Lower leg skin (tissue), 4 donors: ENCODE measurements around the gene ASB13. TPM values are rescaled to one million over a fixed set of nuclear protein-coding genes. Genes with fewer than 3 reads are reported as not detected.

Source experiments
- DNase-seq, 2 donors: peaks; one replicate each; pipeline ENCODE4 v3.0.0-alpha.2; 2019; ENCODE audit warnings: low spot score in 2 of 2
- H3K4me3 ChIP-seq: fragments of 200-600 bp; sonication (generic); 2 replicates; pipeline ENCODE4 v1.5.1; 2017; ENCODE audit warnings: mild to moderate bottlenecking, low read depth; ENCODE audit not compliant: poor library complexity, severe bottlenecking
- CTCF ChIP-seq, 3 donors: fragments of 450-650 bp; IDR thresholded peaks; one replicate each; pipeline ENCODE4 v1.5.1; 2016; ENCODE audit warnings: antibody characterized with exemption in 3 of 3, mild to moderate bottlenecking in 3 of 3, moderate library complexity in 2 of 3
- POLR2A ChIP-seq, 2 donors: fragments of 450-650 bp; IDR thresholded peaks; one replicate each; pipeline ENCODE4 v1.6.1; 2016 to 2017; ENCODE audit warnings: antibody characterized with exemption in 2 of 2, mild to moderate bottlenecking in 1 of 2, moderate library complexity in 1 of 2
- WGBS, 2 donors: methylation state at CpG; one replicate each; pipeline ENCODE4 v1.1.5; 2018; 5-methylcytosine and 5-hydroxymethylcytosine counted together
- intact Hi-C: fragments of 100-400 bp; cut with DNase I; formaldehyde crosslinking; loops from one replicate; pipeline ENCODE4 v1.15.0; 2023; ENCODE audit warnings: low total_unique reads
- total RNA-seq, 4 donors: library from RNA; depleted of rRNA; stranded (reverse); fragments of >200 nt; gene quantifications; one replicate each; pipeline ENCODE4 v1.1.0, GENCODE V29; 2016

ASB13 gene
- total RNA-seq, 4 donors from 2014 or later, result 9.9 to 28.5 (median 18.4) TPM

GRCh38 chr10:5688587-5688986 is 22.2 kb upstream of the ASB13 start:
- DNase-seq, result no peak
- WGBS, 2 donors, result 97 to 99% methylated on average over 3 of the region's 3 CpGs
- TF ChIP-seq POLR2A (IDR thresholded peaks at IDR 0.05) (no peak), CTCF (IDR thresholded peaks at IDR 0.05) (no peak)
- H3K4me3 ChIP-seq, result no peak overlapping the region
- intact Hi-C loops, result loop anchor here (10.0 kb wide), 1 partner anchor 186 kb away; no protein-coding TSS in a partner anchor

GRCh38 chr10:5685764-5686240 is 19.4 kb upstream of the ASB13 start:
- WGBS, 2 donors, result 4 to 9% methylated on average over 10 of the region's 10 CpGs
- no peak for TF ChIP-seq CTCF (IDR thresholded peaks at IDR 0.05)
- no peak for TF ChIP-seq POLR2A (IDR thresholded peaks at IDR 0.05)
- intact Hi-C loops, result loop anchor here (10.0 kb wide), 1 partner anchor 189 kb away; no protein-coding TSS in a partner anchor
- no peak for DNase-seq
- no peak overlapping the region for H3K4me3 ChIP-seq

- TF ChIP-seq CTCF (IDR thresholded peaks at IDR 0.05) (no peak), POLR2A (IDR thresholded peaks at IDR 0.05) (no peak)
- peak; percentile 62 to 94 for DNase-seq
- intact Hi-C loops, result loop anchor here (10.0 kb wide), 1 partner anchor 190 kb away; no protein-coding TSS in a partner anchor
- 0 to 1% methylated on average over 35 to 41 of the region's 77 CpGs for WGBS, 2 donors
- H3K4me3 ChIP-seq, result peak overlapping the region; percentile 94
Observed at GRCh38 chr10:5684971-5685763, 18.8 kb upstream of the ASB13 start.

- intact Hi-C loops, result loop anchor here (10.0 kb wide), 1 partner anchor 190 kb away; no protein-coding TSS in a partner anchor
- TF ChIP-seq CTCF (IDR thresholded peaks at IDR 0.05) (no peak), POLR2A (IDR thresholded peaks at IDR 0.05) (no peak)
- peak within 1 kb of the TSS; percentile 94 for H3K4me3 ChIP-seq
- 1% methylated on average over 53 to 54 of the region's 54 CpGs for WGBS, 2 donors
- peak; percentile 96 to 99 for DNase-seq
Observed at GRCh38 chr10:5684318-5684970, 18.0 kb upstream of the ASB13 start, which contains the start of gene TASOR2. TSS of gene TASOR2 (plus strand) at chr10:5684838. CDS start at chr10:5720643, 35,805 bp downstream.

GRCh38 chr10:5683065-5683464 is 16.7 kb upstream of the ASB13 start:
- no peak for TF ChIP-seq POLR2A (IDR thresholded peaks at IDR 0.05)
- TF ChIP-seq CTCF (IDR thresholded peaks at IDR 0.05), result no peak
- 76 to 79% methylated on average over 3 of the region's 3 CpGs for WGBS, 2 donors
- no peak for DNase-seq
- no peak overlapping the region for H3K4me3 ChIP-seq
- intact Hi-C loops, result loop anchor here (10.0 kb wide), 1 partner anchor 192 kb away; no protein-coding TSS in a partner anchor
